ENCODE results near the gene ALPK3.
A peak's percentile ranks its signal among the peaks of the same experiment; 100 is the strongest.

ALPK3 gene

DNA sequence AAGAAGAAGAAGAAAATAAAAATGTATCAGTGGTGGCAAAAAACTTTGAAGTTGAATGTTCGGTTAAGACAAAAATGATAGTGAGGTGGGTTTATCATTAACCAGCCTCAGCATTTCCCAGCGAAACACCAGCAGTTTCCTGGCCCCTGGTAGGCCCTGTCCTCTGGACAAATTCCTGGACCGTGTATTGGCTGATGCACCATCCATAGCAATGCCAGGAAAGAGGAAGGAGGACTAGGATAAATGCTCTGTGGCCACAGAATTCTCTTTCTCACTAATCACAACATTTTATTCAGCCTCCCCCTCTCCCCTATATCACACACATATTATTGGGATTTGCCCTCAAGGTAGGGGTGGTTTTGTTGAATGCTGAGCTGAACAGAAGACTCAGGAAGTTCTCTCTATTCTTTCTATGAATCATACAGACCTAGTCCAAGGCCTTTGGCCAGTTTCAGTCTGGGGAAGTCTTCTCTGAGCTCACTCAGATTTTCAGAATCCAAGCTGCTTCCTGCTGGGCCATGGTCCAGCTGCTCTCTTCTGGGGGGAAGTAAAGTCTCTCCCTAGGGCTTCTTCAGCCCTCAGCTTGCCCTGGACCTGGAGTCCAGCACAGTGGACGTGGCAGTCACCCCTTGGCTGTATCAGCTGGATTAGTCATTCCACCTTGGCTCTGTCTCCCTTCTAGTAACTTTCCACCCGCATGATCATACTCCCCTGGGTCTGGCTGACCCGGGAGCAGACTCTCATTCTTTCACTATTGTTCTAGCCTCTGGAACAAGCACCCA lies 94.9 kb downstream of the ALPK3 start:
- DNase-seq (ENCODE audit: low read depth, low spot score) = peak; percentile 61
- H3K27ac ChIP-seq = peak overlapping the region; percentile 80

DNA sequence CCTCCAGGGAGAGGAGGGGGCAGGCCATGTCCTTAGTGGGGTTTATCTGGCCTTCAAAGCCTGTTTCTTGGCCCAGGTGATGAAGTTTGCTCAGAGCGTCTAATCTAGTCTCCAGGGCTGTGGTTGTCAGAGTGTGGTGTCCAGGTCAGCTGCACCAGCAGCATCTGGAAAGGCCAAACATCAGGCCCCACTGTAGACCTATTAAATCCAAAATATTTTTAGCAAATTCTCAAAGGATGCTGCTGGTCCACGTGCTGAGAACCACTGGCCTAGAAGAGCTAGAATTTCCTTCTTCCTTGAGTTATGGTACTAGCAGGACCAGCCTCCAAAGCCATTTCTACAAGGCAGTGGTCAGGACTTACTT lies 96.2 kb downstream of the ALPK3 start:
- no peak overlapping the region for H3K27ac ChIP-seq
- no peak for DNase-seq (ENCODE audit: low read depth, low spot score)

DNA sequence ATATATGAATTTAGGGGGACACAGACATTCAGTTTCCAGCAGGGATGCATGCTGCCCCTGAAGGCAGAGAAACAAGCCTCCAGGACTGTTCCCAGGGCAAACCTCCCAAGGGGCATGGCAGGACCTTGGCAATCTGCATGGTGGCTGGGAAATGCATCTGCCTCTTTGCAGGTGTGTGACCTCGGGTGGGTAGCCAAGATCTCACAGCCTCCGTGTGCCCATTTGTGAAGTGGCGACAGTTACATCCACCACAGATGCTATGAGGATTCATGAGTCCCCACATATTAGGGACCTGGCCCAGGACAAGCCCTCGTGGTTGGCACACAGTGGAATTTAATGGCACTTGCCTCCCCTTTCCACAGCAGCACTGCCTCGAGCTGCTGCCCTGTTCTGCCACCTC lies 97.2 kb downstream of the ALPK3 start:
- no peak for DNase-seq (ENCODE audit: low read depth, low spot score)
- H3K27ac ChIP-seq = peak overlapping the region; percentile 22

DNA sequence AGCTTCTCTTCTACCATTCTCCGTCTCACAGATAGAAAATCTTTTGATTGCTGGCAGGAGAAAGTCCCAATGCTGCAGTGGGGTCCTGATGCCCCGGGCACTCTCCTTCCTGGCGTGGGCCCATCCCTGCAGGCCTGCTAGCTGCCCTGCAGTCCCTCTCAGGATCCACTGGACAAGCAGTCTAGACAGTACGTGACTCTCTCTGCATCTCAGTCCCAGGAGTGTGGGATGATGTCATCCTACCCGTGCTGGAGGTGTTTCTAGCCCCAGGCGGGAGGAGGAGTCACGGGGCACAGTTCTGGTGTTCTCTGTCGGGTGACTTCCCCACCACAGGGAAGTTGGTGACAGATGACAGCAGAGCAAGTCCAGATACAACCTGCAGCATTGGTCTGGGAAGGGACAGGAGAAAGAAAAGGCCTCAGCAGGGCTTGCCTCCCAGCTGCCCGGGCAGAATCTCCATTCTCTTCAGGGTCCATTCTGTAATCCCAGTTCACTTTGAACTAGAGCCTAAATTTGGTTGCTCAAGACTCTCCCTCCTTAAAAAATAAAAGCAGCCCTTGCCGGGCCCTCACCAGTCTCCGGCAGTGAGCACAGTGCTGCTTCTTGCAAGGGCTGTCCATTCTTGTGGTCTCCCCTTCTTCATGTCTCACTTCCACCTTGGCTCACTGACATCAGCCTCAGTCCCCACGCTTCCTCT lies 97.9 kb downstream of the ALPK3 start:
- peak; percentile 84 for DNase-seq (ENCODE audit: low read depth, low spot score)

DNA sequence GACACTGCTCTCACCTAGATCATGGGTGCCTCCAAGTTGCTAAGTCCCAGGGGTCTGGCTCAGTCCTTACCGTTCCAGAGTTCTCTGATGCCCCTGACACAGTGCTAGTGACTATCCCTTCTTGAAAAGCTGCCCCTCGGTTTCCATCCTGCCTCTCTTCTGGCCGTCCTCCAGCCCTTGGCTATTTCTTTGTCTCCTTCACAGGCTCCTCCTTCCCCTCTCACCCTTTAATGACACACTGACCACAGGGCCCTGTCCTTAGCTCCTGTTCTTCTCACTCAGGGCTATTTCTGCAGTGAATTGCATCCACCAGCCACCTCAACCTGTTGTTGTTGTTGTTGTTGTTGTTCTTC lies 98.4 kb downstream of the ALPK3 start:
- H3K27ac ChIP-seq = peak overlapping the region; percentile 8
- DNase-seq (ENCODE audit: low read depth, low spot score) = no peak

More for the DNA sequence above, 97.9 kb downstream of the ALPK3 start:
- peak overlapping the region; percentile 22 for H3K27ac ChIP-seq

DNA sequence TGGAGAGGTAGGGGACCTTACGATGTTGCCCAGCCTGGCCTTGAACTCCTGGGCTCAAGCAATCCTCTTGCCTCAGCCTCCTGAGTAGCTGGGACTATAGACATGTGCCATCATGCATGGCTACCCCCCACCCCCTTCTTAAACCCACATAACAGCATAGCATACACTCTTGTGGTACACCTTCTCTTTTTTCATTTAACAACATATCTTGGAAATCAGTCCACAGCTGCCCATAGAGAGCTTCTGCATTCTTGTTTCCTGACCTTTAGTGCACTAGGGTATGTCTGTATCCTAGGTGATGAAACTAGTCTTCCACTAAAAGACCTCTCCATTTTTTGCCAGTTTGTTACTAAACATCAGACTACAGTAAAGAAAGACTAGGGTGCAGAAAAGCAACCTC lies 100.3 kb downstream of the ALPK3 start:
- no peak overlapping the region for H3K27ac ChIP-seq
- no peak for DNase-seq (ENCODE audit: low read depth, low spot score)

DNA sequence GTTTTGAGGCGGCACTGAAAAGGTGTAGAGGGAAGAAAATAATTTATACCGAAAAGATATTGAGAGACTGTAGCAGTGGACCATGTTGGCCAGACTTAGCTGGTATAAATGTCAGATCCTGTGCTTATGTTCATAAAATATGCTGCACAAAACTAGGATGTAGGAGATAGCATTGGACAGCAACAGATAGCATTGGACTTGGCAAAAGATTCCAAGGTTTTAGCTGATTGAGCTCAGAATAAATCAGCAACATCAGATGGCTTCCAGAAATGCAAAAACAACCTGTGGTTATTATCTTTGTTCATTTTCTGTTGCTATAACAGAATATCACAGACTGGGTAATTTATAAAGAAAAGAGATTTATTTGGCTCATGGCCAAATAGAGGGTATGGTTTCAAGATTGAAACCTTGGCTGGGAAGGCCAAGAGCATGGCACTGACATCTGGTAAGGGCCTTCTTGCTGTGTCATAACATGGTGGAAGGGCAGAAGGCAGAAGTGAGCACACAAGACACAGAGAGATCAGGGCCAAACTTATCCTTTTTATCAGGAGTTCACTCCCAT lies 102.0 kb downstream of the ALPK3 start:
- DNase-seq (ENCODE audit: low read depth, low spot score) = no peak
- no peak overlapping the region for H3K27ac ChIP-seq

DNA sequence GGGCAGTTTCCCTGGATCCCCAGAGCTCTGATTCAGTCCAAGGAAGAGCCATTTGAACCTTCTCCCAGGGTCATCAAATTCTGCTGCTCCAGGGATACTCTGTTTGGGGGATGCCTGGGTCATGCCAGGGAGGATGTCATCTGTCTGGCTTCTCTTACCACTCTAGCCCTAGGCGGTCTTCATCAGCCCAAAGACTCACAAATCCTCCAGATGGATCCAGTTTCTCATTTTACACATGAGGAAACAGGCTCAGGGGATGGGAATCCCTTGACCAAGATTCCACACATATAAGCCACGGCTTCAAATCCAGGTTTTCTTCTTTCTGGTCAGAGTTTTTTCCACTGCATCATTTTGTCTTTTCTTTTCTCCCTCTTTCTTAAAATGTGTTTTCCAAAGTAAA lies 104.0 kb downstream of the ALPK3 start:
- no peak for DNase-seq (ENCODE audit: low read depth, low spot score)
- H3K27ac ChIP-seq = no peak overlapping the region

DNA sequence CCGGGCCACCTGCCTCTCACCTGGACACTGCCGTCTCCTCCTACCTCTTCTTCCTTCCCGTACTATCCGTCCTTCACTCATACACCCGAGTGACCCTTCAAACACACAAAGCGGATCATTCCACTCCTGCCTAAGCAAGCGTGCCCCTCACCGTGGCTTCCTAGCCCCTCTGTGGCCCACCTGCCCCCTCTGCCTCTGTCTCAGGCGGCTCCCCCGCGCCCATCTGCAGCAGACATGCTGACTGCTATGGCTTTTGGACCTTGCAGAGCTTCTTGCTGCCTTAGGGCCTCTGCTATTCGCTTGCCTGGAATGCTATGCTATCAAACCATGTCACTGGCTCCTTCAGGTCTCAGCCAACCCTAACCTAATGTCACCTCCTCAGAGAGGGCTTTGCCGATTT lies 105.4 kb downstream of the ALPK3 start:
- no peak overlapping the region for H3K27ac ChIP-seq
- no peak for DNase-seq (ENCODE audit: low read depth, low spot score)
